ENCODE measurements around the gene SCD5.

Gene SCD5

GRCh38 chr4:82691431-82691830, 107.2 kb downstream of the SCD5 start:
- no peak for DNase-seq (ENCODE audit: low read depth in 2 of 2)

- no peak for DNase-seq (ENCODE audit: low read depth in 2 of 2)
Observed at GRCh38 chr4:82688091-82688795, 110.4 kb downstream of the SCD5 start.

GRCh38 chr4:82687531-82687930, 111.1 kb downstream of the SCD5 start:
- no peak for DNase-seq (ENCODE audit: low read depth in 2 of 2)

- no peak for DNase-seq (ENCODE audit: low read depth in 2 of 2)
Observed at GRCh38 chr4:82681754-82682153, 116.8 kb downstream of the SCD5 start.

GRCh38 chr4:82680834-82681233, 117.8 kb downstream of the SCD5 start:
- DNase-seq (ENCODE audit: low read depth in 2 of 2) = no peak

GRCh38 chr4:82679531-82679930, 119.1 kb downstream of the SCD5 start:
- DNase-seq (ENCODE audit: low read depth in 2 of 2) = no peak

GRCh38 chr4:82678051-82678450, 120.5 kb downstream of the SCD5 start:
- DNase-seq (ENCODE audit: low read depth in 2 of 2) = no peak

- no peak for DNase-seq (ENCODE audit: low read depth in 2 of 2)
Observed at GRCh38 chr4:82677327-82677726, 121.3 kb downstream of the SCD5 start.

GRCh38 chr4:82667761-82668480, 130.7 kb downstream of the SCD5 start:
- no peak for DNase-seq (ENCODE audit: low read depth in 2 of 2)

GRCh38 chr4:82666970-82667665, 131.5 kb downstream of the SCD5 start:
- DNase-seq (ENCODE audit: low read depth in 2 of 2) = no peak

GRCh38 chr4:82661181-82661992, 137.2 kb downstream of the SCD5 start:
- DNase-seq (ENCODE audit: low read depth in 2 of 2) = no peak

- DNase-seq (ENCODE audit: low read depth in 2 of 2) = no peak
Observed at GRCh38 chr4:82652062-82652461, 146.5 kb downstream of the SCD5 start.

- DNase-seq (ENCODE audit: low read depth in 2 of 2) = no peak
Observed at GRCh38 chr4:82650868-82651267, 147.7 kb downstream of the SCD5 start.

- no peak for DNase-seq (ENCODE audit: low read depth in 2 of 2)
Observed at GRCh38 chr4:82648356-82648755, 150.2 kb downstream of the SCD5 start.

GRCh38 chr4:82645936-82646565, 152.5 kb downstream of the SCD5 start:
- no peak for DNase-seq (ENCODE audit: low read depth in 2 of 2)

GRCh38 chr4:82644734-82645126, 153.9 kb downstream of the SCD5 start:
- DNase-seq (ENCODE audit: low read depth in 2 of 2) = no peak

- no peak for DNase-seq (ENCODE audit: low read depth in 2 of 2)
Observed at GRCh38 chr4:82643994-82644733, 154.4 kb downstream of the SCD5 start.

- no peak for DNase-seq (ENCODE audit: low read depth in 2 of 2)
Observed at GRCh38 chr4:82642331-82642730, 156.3 kb downstream of the SCD5 start.

- no peak for DNase-seq (ENCODE audit: low read depth in 2 of 2)
Observed at GRCh38 chr4:82640540-82640939, 158.1 kb downstream of the SCD5 start.

GRCh38 chr4:82639971-82640370, 158.6 kb downstream of the SCD5 start:
- DNase-seq (ENCODE audit: low read depth in 2 of 2) = no peak

- no peak for DNase-seq (ENCODE audit: low read depth in 2 of 2)
Observed at GRCh38 chr4:82638479-82638878, 160.1 kb downstream of the SCD5 start.
